HG03066 (cell line): ENCODE results near the gene TSPOAP1.

Source experiments
- ATAC-seq: cut with Tn5 transposase; IDR thresholded peaks from one replicate; pipeline ENCODE4 v1.9.1; 2021; ENCODE audit warnings: low read depth; ENCODE audit not compliant: unreplicated experiment

TSPOAP1 gene

DNA sequence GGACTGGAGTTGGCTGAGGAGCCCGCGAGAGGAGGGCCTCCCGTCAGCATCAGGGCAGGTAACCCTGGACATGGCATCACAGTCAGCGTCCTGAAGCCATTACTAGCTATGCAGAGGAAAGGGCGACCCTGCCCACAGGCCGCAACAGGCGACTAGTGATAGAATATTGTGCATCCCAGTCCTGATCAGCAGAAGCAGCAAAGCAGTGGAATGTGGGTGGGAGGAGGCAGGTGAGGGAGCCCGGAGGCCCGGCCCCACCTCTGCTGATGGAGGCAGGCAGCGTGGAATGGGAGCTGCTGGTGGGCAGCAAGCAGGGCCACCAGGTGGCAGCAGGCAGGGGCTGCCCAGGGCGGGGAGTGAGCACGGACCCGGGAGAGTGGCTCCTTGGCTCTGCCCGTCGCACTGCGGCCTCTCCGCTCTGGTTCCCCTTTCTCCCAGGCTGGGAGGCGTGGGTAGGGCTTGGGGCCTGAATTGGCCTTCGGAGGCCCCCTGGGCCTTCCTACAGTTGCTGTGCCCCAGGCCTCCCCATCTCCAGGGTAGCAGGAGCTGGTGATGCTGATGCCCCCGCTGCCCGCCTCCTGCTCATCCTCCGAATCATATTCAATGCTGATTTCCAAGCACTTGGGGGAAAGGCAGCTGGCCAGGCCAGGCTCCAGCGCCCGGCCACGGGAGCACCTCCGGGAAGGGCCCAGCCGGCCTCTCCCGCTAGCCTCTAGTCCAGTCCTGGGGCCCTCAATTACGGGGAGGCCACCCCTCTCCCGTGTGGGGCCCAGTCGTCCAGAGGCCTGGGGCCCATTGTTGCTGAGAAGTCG, 20.2 kb downstream of the TSPOAP1 start:
- no peak for ATAC-seq

DNA sequence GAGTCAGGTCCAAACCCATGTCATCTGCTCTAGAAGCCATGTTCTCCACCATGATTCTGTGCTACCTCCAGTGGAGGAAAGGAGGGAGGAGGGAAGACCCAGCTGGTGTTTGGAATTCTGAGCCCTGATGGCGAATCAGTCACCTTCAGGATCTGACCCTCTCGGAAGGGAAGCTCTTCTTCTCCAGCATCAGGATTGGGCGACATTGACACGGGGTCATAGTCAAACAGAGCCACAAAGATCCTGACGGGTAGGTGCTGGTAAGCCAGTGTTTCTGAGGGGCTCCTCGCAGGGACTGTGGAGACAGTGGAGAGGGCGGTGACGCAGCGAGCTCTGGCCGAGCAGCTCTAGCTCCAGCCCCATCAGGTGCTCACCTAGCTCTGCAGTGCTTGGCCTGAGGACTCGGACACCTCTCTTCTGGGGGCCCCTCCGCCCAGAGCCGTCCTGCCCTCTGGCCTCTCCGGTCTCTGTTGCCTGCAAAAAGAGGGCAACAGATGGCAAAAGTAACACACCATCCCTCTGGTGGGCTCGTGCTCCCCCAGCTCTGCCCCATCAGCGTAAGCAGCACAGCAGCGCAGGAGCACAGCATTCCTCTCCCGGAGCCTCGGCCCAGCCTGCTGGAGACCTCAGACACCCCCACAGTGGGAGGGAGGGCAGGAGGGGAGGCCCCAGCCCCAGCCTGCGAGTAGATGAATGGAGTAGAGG, 21.0 kb downstream of the TSPOAP1 start:
- no peak for ATAC-seq

DNA sequence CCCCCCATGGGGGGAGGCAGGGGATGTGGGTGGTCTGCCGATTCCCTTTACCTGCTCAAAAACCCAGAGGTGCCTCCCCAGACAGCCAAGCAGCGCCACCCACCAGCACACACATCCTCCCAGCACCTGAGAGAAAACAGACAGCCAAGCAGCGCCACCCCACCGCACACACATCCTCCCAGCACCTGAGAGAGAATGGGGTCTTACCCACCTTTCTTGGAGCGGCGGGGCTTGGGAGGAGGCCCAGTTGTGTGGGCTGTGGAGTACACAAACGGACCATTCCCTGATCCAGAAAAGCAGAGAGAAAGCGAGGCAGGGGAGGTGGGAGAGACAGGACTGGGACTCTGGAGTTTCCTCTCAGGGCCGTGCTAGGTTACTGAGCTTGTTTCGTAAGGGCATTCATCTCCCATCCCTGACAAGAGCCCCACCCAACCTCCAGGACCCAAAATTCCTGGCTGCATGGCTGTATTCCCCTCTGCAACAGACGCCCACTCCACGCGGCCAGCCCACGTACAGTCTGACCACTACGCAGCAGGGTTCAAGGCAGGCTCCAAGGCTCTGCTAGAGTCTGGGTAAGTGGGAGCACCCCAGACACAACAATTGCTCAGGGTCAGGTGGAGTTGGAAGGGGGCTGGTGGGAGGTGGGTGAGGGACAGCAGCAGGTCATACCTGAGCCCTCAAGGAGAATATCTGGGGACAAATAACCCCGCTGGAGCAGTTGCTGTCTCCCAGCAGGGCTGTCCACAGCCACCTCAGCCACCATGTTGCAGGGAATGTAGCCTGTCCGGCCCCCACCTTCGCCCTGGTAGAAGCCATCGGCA, 22.3 kb downstream of the TSPOAP1 start:
- ATAC-seq, result no peak

DNA sequence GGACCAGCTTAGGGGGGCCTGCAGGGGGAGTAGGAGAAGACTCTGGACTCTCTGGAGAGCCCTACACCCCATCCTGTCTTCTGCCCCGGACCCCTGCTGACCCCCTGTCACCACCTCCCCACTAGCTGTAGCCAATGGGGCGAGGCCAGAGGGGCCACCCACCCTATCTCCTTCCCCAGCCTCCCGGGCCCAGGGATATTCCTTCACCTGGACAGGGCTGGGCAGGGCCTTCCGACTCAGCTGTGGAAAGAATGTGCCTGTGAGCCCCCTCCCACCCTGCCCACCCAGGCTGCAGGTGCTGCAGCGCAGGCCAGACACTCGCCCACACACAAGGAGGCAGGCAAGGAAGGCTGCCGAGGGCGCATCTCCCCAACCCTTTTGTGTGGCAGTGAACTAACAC, 23.0 kb downstream of the TSPOAP1 start:
- no peak for ATAC-seq

DNA sequence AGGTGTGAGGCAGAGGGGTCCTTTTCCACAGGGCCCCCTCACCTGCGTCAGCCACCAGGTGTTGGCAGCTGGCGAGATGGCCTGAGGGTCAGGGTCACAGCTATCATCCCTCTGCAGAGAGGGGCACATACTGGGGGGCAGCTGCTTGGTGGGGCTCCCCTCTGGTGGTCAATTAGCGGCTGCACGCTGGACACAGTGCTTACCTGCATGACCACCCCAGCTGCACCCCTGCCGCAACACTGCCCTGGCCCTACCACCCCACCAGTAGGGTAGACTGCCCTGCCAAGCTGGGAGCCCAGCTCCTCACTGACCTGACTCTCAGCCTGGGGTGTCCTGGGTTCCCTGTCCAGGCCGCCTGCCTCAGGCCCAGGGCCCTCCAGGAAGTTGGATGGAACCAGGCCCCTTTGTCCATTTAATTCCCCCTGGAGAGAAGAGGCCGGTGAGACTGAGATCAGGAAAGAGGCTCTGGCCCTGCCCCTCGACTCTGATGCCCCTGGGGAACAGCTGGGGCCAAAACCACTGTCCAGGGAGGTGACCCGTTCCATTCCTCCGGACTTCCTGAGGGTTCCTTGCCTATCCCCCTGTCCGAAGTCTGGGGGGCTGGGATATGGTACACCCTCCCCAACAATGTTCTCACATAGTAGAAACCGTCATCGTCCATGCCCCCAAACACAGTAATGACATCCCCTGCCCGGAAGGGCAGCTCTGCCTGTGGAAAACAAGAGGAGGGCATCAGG, 23.7 kb downstream of the TSPOAP1 start:
- ATAC-seq, result no peak

DNA sequence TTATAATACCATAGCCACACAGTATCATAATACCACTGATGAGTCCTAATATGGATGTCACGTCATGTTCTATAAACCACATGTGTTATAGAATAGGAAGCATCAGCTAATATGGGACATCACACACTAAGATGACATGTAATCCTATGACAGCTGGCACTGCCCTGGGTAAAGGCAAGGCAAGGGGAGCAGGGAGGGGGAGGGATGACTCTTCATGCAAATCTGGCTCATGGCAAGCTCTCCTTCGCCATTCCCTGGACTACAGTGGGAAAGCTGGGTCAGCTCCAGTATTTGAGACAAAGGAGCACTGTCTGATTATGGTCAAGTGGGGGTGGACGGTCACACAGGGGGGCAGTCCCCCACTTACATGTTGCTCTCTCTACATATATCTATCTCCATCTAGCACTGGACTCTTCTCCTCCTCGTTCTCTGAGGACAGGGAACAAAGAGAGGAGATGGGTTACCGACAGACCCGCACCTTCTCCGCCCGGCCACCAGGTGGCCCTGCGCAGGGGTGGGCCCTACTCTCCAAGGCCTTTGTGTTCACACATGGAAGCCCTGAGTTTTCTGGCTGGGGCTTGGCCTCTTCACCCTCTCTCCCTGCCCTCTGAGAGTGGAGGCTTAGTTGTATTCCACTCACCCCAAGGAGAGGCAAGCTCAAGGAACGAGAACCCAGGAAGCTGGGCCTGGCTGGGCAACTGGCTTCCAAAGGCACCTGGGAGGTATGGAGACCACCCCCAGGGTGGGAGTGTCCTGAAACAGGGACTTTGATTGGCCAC, 24.4 kb downstream of the TSPOAP1 start:
- no peak for ATAC-seq

DNA sequence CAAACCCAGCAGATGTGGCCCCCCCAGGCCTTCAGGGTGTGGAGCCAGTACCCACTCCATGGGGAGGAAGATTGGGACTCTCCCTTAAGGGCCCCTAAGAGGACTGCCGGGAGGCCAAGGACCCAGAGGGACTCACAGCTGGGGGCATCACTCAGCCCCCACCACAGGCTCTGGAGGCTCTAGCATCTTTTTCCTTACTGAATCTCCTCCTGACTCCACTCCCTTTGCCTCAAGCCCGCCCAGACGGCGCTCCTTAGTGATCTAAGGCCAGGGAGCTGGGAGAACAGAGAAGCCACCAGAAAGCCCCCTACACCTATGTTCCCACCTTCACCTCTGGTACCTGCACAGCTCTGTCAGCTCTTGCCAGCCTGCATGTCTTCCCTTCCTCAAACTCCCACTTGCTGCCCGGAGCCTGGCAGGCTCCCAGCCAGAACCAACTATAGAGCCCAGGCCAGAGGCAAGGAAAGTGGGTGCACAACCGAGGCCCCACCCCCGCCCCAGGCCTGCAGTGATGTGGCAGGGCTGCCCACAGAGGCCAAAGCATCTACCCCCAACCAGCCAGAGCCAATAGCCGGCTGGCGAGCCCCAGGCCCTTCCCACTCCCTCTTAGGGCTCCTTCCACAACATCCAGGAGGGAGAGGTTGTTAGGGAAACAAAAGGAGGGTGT, 25.5 kb downstream of the TSPOAP1 start:
- ATAC-seq, result no peak

DNA sequence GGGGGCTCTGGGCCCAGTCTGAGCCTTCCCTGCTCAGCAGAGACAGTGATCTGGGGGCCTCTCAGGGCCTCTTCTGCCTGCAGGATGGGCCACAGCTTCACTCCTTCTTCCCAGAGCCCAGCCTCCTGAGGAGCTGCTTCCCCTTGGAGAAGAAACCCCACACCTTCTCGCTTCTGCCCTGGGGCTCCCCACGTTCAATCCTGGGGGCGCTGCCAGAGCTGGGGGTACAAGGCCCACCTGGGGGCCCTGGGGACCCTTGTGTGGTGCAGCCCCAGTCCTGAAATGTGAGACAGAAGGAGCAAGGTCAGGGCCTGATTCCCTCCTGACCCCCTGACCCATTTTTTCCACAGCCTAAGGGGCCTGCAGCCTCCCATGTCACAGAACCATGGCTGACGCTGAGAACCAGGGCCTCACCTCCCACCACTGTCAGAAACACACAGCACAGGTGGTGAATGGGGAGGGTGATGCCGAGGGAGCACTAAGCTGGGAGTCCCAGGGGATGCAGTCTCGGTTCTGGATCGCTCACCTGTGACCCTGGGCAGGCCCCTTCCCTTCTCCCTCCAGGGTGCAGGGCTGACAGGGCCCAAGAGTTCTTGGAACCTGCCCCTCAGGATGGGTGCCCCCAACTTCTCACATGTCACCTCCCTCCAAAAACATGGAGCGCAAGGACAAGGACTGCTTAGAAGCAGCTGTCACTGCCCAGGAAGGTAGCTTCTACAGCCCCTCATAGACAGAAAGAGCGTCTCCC, 26.2 kb downstream of the TSPOAP1 start:
- ATAC-seq, result no peak

DNA sequence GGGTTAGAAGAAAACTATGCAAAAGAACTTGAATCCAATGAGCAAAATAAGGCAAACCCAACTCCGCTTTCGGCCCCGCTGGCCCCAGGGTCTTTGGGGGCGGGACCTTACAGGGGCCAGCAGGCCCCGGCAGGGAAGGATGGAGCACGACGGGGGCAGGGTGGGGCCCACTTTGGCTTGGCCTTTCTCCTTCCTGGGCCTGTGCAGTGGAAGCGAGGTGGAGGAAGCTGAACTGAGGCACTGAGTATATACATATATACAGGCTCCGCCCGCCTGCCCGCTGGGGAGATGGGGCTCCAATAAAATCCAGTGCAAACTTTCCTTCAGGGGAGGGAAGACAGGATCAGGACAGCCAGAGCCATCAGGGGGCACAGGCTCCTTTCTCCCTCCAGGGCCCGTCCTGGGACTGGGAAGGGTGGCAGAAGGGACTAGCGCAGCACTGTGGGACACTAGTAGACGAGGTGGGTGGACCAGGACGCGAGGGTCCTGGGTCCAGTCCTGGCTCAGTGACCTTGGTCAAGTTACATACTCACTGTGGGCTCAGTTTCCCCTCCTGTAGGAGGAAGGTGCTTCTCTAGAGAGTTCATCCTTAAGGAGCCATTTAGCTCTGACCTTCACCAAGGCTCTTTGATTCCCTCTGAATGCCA, 27.0 kb downstream of the TSPOAP1 start:
- no peak for ATAC-seq

DNA sequence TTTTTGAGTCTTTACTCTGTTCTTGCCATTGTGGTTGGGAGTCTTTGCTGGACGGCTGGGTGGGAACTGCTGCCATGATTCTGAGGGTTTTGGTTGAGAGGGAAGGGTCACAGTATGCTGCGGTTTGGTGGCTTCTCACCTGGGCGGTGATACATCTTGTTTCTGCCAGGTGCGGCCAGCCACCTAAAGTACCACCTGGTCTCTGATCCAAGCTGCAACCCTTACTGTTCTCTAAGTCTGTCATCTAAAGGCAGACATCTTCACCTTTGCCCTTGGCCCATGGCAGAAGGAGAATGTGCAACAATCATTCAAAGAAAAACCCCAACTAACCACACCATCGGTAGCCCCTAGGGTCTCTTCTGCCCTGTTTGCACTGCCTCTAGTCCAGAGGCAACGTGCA, 28.3 kb downstream of the TSPOAP1 start:
- ATAC-seq, result no peak

DNA sequence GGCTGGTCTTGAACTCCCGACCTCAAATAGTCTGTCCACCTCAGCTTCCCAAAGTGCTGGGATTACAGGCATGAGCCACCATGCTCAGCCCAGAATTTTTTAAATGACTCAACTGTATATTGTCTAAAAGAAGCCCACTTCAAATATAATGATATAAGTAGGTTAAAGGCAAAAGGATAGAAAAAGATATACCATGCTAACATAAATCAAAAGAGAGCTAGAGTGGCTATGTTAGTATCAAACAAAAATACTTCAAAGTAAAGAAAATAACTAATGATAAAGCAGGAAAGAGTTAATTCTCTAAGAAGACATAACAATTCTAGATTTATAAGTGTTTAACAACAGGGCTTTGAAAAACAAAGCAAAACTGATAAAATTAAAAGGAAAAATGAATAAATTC, 34.6 kb downstream of the TSPOAP1 start:
- ATAC-seq, result no peak

DNA sequence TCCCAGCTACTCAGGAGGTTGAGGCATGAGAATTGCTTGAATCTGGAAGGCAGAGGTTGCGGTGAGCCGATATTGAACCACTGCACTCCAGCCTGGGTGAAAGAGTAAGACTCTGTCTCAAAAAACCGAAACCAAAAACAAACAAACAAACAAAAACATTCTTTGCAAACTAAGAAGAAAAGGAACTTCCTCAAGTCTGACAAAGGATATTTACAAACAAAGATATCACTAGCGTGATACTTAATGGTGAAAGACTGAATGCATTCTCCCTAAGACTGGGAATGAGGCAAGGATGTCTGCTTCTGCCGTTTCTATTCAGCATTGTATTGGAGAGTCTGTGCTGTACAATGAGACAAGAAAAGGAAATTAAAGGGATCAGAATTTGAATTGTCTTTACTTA, 37.3 kb downstream of the TSPOAP1 start:
- no peak for ATAC-seq

DNA sequence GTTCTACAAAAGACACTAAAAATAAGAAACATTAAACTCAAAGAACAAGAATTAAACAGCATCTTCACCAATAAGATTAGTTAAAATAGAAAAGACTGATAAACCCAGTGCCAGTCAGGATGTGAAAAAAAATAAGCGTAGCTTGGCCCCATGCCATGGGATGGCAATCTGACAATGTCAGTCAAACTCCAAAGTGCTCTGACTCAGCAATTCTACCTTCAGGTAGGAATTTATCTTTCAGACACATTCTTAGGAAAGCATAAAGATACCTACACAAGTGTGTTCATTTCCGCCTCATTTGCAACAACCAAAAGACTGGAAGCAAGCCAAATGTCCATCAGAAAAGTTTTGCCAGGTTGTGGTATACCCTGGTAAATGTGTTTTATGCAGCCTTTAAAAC, 38.7 kb downstream of the TSPOAP1 start:
- no peak for ATAC-seq

DNA sequence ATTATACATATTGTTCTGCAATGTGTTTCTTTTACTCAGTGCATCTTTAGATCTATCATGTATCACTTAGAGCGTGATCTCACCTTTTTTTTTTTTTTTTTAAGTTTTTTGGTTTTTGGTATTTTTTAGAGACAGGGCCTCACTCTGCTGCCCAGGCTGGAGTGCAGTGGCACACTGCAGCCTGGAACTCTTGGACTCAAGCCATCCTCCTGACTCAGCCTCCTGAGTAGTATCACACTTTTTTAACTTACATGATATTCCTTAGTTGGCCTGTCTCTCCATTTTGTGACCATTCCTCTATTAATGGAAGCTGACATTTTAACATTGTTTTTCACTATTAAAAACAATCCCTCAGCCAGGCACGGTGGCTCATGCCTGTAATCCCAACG, 43.2 kb downstream of the TSPOAP1 start:
- no peak for ATAC-seq

DNA sequence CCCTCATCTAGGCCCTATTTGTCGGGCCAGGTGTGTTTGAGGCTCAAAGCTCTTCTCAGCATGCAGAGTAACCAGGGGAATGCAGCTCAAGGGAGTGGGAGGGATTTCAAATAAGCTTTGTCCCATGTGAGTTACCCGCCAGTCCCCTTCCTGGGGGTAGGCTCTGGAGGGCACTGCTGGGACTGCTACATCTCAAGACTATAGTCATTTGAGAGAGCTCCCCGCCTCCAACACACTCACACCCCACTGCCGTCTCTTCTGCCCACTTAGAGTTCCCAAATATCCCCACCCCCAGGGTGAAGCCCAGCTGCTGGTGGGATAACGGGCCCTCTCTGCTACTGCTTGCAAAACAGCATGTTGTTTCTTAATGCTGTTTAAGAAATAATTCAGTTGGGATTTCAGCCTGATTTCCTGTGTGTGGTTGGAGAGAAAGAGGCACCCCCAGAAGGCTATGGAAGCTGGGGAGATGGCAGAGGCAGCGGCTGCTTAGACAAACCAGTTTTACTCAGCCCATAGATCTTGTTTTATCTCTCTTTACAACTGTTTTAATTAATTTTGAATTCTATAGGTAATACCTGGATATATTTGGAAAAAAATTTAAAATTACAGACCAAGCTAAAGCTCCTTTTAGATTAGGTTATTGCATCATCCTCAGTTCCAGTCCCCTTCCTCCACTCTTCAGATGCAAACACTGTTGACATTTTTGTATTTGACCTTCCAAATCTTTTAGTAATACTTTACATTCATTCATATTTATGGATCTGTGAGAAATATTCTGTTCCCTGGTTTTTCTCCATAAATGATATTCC, 43.8 kb downstream of the TSPOAP1 start:
- no peak for ATAC-seq

DNA sequence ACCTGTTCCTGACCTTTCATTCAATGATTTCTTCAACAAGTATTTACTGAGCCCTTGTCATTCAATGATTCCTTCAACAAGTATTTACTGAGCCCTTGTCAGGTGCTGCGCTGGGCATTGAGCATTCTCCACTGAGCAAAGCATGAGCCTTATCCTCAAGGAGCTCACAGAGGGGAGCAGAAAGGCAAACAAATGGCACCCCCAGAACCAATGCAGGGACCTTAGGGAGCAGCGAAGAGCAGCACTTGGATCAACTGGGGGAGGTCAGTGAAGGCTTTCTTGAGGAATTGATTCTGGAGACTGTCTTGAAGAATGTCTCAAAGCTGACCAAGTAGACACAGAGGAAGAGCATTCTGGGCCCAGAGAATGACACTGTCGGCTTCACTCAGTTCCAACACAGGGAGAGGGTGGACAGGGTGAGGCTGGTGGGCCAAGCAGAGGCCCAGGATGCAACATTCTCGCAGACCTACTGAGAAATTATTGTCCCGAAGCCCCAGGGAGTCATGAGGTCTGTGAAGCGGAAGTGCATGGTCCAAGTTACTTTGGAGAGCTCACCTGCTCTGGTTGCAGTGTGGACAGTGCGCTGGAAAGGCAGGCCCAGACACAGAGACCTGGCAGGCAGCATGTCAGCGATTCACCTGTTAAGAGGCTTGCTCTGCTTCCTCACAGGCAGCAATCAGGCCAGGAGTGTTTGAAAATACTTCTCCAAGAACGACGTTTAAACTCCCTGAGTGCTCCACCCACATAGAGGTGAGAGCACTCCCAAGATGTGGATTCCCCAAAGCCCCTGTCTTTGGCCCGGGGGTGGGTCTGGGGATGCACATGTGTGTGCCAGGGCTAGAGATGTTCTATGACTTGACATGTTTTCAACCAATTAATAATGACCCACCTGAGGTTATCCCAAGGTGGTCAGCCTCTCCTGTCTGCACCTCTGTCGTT, 44.7 kb downstream of the TSPOAP1 start:
- ATAC-seq, result no peak
